HL-60 (cell line): ENCODE measurements around the gene PRKAR1B.

Experiments used
- GABPA ChIP-seq: IDR thresholded peaks from 2 replicates; pipeline ENCODE4 v1.6.1; 2012; ENCODE audit warnings: low read depth
- TF ChIP-seq, protein P1 (sequence below): IDR thresholded peaks from one replicate; pipeline ENCODE4 v1.5.1; 2011; ENCODE audit warnings: low read length, control low read depth, inconsistent platforms; ENCODE audit not compliant: insufficient read depth
- TF ChIP-seq, protein P2 (sequence below): IDR thresholded peaks from 2 replicates; pipeline ENCODE4 v1.6.1; 2012; ENCODE audit warnings: low read depth; ENCODE audit not compliant: insufficient replicate concordance

DNA sequence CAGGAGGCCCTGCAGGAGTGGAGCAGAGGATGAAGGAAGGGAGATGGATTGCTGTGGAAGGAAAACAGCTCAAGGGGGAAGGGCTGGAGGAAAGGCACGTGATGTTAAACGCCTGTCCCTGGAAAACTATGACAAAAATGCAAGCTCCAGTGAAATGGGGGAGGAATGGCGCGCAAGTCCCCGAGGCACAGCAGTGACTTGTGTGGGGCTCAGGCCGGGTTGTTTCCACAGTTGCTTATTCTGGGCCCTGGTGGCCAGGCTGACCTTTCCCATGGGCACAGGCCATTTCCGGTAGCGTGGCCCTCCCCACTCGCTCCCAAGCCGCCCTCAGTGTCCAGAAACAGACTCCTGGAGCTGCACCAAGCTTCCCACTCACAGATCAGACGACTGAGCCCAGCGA, 139.3 kb downstream of the PRKAR1B start:
- no peak for TF ChIP-seq GABPA
- TF ChIP-seq, protein P1, sequence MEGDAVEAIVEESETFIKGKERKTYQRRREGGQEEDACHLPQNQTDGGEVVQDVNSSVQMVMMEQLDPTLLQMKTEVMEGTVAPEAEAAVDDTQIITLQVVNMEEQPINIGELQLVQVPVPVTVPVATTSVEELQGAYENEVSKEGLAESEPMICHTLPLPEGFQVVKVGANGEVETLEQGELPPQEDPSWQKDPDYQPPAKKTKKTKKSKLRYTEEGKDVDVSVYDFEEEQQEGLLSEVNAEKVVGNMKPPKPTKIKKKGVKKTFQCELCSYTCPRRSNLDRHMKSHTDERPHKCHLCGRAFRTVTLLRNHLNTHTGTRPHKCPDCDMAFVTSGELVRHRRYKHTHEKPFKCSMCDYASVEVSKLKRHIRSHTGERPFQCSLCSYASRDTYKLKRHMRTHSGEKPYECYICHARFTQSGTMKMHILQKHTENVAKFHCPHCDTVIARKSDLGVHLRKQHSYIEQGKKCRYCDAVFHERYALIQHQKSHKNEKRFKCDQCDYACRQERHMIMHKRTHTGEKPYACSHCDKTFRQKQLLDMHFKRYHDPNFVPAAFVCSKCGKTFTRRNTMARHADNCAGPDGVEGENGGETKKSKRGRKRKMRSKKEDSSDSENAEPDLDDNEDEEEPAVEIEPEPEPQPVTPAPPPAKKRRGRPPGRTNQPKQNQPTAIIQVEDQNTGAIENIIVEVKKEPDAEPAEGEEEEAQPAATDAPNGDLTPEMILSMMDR = no peak
- TF ChIP-seq, protein P2, sequence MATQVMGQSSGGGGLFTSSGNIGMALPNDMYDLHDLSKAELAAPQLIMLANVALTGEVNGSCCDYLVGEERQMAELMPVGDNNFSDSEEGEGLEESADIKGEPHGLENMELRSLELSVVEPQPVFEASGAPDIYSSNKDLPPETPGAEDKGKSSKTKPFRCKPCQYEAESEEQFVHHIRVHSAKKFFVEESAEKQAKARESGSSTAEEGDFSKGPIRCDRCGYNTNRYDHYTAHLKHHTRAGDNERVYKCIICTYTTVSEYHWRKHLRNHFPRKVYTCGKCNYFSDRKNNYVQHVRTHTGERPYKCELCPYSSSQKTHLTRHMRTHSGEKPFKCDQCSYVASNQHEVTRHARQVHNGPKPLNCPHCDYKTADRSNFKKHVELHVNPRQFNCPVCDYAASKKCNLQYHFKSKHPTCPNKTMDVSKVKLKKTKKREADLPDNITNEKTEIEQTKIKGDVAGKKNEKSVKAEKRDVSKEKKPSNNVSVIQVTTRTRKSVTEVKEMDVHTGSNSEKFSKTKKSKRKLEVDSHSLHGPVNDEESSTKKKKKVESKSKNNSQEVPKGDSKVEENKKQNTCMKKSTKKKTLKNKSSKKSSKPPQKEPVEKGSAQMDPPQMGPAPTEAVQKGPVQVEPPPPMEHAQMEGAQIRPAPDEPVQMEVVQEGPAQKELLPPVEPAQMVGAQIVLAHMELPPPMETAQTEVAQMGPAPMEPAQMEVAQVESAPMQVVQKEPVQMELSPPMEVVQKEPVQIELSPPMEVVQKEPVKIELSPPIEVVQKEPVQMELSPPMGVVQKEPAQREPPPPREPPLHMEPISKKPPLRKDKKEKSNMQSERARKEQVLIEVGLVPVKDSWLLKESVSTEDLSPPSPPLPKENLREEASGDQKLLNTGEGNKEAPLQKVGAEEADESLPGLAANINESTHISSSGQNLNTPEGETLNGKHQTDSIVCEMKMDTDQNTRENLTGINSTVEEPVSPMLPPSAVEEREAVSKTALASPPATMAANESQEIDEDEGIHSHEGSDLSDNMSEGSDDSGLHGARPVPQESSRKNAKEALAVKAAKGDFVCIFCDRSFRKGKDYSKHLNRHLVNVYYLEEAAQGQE = no peak
